Upper lobe of left lung (tissue), 6 donors: Measurements from ENCODE around the gene TENM4. TPM values are rescaled to one million over a fixed set of nuclear protein-coding genes. Genes with fewer than 3 reads are reported as not detected.
A peak's percentile ranks its signal among the peaks of the same experiment; 100 is the strongest.

Source experiments
- ATAC-seq, 2 donors: fragments of 200-7000 bp; cut with Tn5 transposase; one replicate each; pipeline ENCODE4 v1.9.1; 2022; ENCODE audit warnings: mild to moderate bottlenecking in 2 of 2, moderate library complexity in 2 of 2; ENCODE audit not compliant: low FRiP score in 2 of 2
- DNase-seq, 2 donors: peaks; one replicate each; pipeline ENCODE4 v3.0.0-alpha.2; 2019 to 2020
- H3K27ac ChIP-seq, 4 donors: fragments of 200-600 bp; sonication (generic); one replicate each; pipeline ENCODE4 v1.5.1; 2016 to 2019
- H3K27me3 ChIP-seq, 4 donors: fragments of 200-600 bp; sonication (generic); one replicate each; pipeline ENCODE4 v1.5.1; 2017 to 2019
- H3K36me3 ChIP-seq, 4 donors: fragments of 200-600 bp; sonication (generic); one replicate each; pipeline ENCODE4 v1.5.1; 2016 to 2019
- H3K4me1 ChIP-seq, 4 donors: fragments of 200-600 bp; sonication (generic); one replicate each; pipeline ENCODE4 v1.5.1; 2018 to 2019
- H3K4me3 ChIP-seq, 4 donors: fragments of 200-600 bp; sonication (generic); one replicate each; pipeline ENCODE4 v1.5.1; 2017 to 2019; ENCODE audit warnings: mild to moderate bottlenecking in 2 of 4, moderate library complexity in 1 of 4
- H3K9me3 ChIP-seq, 4 donors: fragments of 200-600 bp; sonication (generic); one replicate each; pipeline ENCODE4 v1.5.1; 2018 to 2019
- CTCF ChIP-seq, 6 experiments: fragments of 450-650 bp in 4 of 6; fragments of 200-600 bp in 2 of 6; sonication (generic) in 2 of 6; IDR thresholded peaks; one replicate each; pipeline ENCODE4 v1.5.1; 2016 to 2019; ENCODE audit warnings: antibody characterized with exemption in 6 of 6
- EP300 ChIP-seq, 4 donors: sonication (generic); formaldehyde crosslinking; IDR thresholded peaks; one replicate each; pipeline ENCODE4 v1.5.1; 2017; ENCODE audit warnings: antibody characterized with exemption in 4 of 4, control low read depth in 2 of 4
- POLR2A ChIP-seq, 4 donors: fragments of 450-650 bp; IDR thresholded peaks; one replicate each; pipeline ENCODE4 v1.5.1; 2016 to 2017; ENCODE audit warnings: antibody characterized with exemption in 4 of 4, mild to moderate bottlenecking in 2 of 4
- POLR2AphosphoS5 ChIP-seq, 2 donors: sonication (generic); formaldehyde crosslinking; IDR thresholded peaks; one replicate each; pipeline ENCODE4 v1.5.1; 2017; ENCODE audit warnings: antibody characterized with exemption in 2 of 2
- WGBS, 2 donors: methylation state at CpG; one replicate each; pipeline ENCODE4 v1.1.5; 2017 to 2018; 5-methylcytosine and 5-hydroxymethylcytosine counted together
- total RNA-seq, 6 donors: library from RNA; depleted of rRNA in 4 of 6; stranded (reverse); fragments of >200 nt in 4 of 6; gene quantifications; one replicate each; pipeline versions ENCODE4 v1.1.0 to v1.2.1, GENCODE V29; 2016 to 2021
- donor health status: DM: no; HTN: no; CAD: no; lungs with moderate emphysema.
- donor health status: DM: no; HTN: yes; CAD: no; lungs with severe emphysema.

The TENM4 gene
- total RNA-seq, 6 donors from 2014 or later: 0.11 to 20.0 (median 3.7) TPM

- DNase-seq: no peak
- WGBS, 2 donors: 65 to 78% methylated on average over 4 of the region's 4 CpGs
These were observed 370.3 kb downstream of the TENM4 start for GRCh38 chr11:79070518-79070917.

GRCh38 chr11:79069504-79069903 lies 371.3 kb downstream of the TENM4 start:
- WGBS, 2 donors: 95 to 97% methylated on average over 29 to 30 of the region's 30 CpGs
- Histone ChIP-seq H3K36me3 (no peaks in the 10 kb centered on the region), H3K9me3 (no peaks in the 10 kb centered on the region), H3K4me3 (no peak overlapping the region), H3K4me1 (no peaks in the 10 kb centered on the region), H3K27me3 (no peaks in the 10 kb centered on the region), H3K27ac (no peak overlapping the region)
- peak in 1 of 2 donors; percentile 83 for DNase-seq
- TF ChIP-seq POLR2A (IDR thresholded peaks at IDR 0.05) (no peak), EP300 (IDR thresholded peaks at IDR 0.05) (no peak)
- ATAC-seq: no peak

More at GRCh38 chr11:79070518-79070917, 370.3 kb downstream of the TENM4 start:
- TF ChIP-seq POLR2AphosphoS5 (IDR thresholded peaks at IDR 0.05) (no peak), POLR2A (IDR thresholded peaks at IDR 0.05) (no peak), CTCF (IDR thresholded peaks at IDR 0.05) (no peak), EP300 (IDR thresholded peaks at IDR 0.05) (no peak)
- H3K4me1 ChIP-seq: no peaks in the 10 kb centered on the region
- H3K36me3 ChIP-seq: no peaks in the 10 kb centered on the region
- no peak overlapping the region for H3K27ac ChIP-seq
- ATAC-seq: no peak
- no peaks in the 10 kb centered on the region for H3K9me3 ChIP-seq
- H3K27me3 ChIP-seq: no peaks in the 10 kb centered on the region
- H3K4me3 ChIP-seq: no peak overlapping the region

GRCh38 chr11:79068356-79068755 lies 372.5 kb downstream of the TENM4 start:
- WGBS, 2 donors: 73 to 79% methylated on average over 1 of the region's 1 CpG
- DNase-seq (no peak), ATAC-seq (no peak)

GRCh38 chr11:79067352-79067679 lies 373.5 kb downstream of the TENM4 start:
- Histone ChIP-seq H3K4me1 (no peaks in the 10 kb centered on the region), H3K27ac (no peak overlapping the region), H3K9me3 (no peaks in the 10 kb centered on the region), H3K27me3 (no peaks in the 10 kb centered on the region), H3K36me3 (no peaks in the 10 kb centered on the region), H3K4me3 (no peak overlapping the region)
- 34 to 39% methylated on average over 6 of the region's 6 CpGs for WGBS, 2 donors
- ATAC-seq (no peak), DNase-seq (no peak)
- TF ChIP-seq EP300 (IDR thresholded peaks at IDR 0.05) (no peak), POLR2A (IDR thresholded peaks at IDR 0.05) (no peak), CTCF (IDR thresholded peaks at IDR 0.05) (no peak), POLR2AphosphoS5 (IDR thresholded peaks at IDR 0.05) (no peak)

More at GRCh38 chr11:79068356-79068755, 372.5 kb downstream of the TENM4 start:
- no peaks in the 10 kb centered on the region for H3K9me3 ChIP-seq
- no peaks in the 10 kb centered on the region for H3K27me3 ChIP-seq
- H3K4me3 ChIP-seq: no peak overlapping the region
- H3K36me3 ChIP-seq: no peaks in the 10 kb centered on the region
- TF ChIP-seq POLR2A (IDR thresholded peaks at IDR 0.05) (no peak), POLR2AphosphoS5 (IDR thresholded peaks at IDR 0.05) (no peak), CTCF (IDR thresholded peaks at IDR 0.05) (no peak), EP300 (IDR thresholded peaks at IDR 0.05) (no peak)
- H3K27ac ChIP-seq: no peak overlapping the region
- H3K4me1 ChIP-seq: no peaks in the 10 kb centered on the region

- no peaks in the 10 kb centered on the region for H3K27me3 ChIP-seq
- H3K4me1 ChIP-seq: no peaks in the 10 kb centered on the region
- ATAC-seq (no peak), DNase-seq (no peak)
- 70% methylated on average over 28 of the region's 28 CpGs for WGBS, 2 donors
- TF ChIP-seq CTCF (IDR thresholded peaks at IDR 0.05): no peak
- TF ChIP-seq POLR2A (IDR thresholded peaks at IDR 0.05): no peak
- no peak for TF ChIP-seq POLR2AphosphoS5 (IDR thresholded peaks at IDR 0.05)
- TF ChIP-seq EP300 (IDR thresholded peaks at IDR 0.05): no peak
- no peaks in the 10 kb centered on the region for H3K36me3 ChIP-seq
- H3K9me3 ChIP-seq: no peaks in the 10 kb centered on the region
- H3K4me3 ChIP-seq: no peak overlapping the region
- H3K27ac ChIP-seq: no peak overlapping the region
These were observed 374.1 kb downstream of the TENM4 start for GRCh38 chr11:79066456-79067351.
